ENCODE measurements around the gene DRICH1.

Gene DRICH1

DNA sequence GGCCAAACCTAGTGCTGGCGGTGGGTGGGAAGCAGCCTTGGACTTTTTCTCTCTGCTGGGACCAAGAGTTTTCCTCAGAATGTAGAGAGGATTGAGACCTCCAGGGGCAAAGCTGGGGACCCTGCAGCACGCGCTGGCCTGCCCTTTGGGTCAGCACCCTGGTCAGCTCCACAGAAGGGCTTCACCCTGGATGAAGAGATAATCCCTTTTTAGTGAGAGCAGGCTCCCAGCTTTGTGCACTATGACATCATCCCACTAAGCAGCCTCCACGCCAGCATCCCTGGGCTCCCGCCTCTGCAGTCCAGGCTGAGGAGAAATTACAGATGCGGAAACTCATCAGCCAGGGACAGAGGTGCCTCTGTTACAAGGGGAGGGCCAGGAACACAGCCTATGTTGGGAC lies 23.5 kb downstream of the DRICH1 start:
- no peaks in the 10 kb centered on the region for H3K27me3 ChIP-seq (ENCODE audit: insufficient read depth, poor library complexity, severe bottlenecking)
- H3K4me3 ChIP-seq (replicated peaks; ENCODE audit: insufficient read depth, low read length) = no peak overlapping the region
- no peak overlapping the region for H3K27ac ChIP-seq (replicated peaks)
- TF ChIP-seq, protein P1, sequence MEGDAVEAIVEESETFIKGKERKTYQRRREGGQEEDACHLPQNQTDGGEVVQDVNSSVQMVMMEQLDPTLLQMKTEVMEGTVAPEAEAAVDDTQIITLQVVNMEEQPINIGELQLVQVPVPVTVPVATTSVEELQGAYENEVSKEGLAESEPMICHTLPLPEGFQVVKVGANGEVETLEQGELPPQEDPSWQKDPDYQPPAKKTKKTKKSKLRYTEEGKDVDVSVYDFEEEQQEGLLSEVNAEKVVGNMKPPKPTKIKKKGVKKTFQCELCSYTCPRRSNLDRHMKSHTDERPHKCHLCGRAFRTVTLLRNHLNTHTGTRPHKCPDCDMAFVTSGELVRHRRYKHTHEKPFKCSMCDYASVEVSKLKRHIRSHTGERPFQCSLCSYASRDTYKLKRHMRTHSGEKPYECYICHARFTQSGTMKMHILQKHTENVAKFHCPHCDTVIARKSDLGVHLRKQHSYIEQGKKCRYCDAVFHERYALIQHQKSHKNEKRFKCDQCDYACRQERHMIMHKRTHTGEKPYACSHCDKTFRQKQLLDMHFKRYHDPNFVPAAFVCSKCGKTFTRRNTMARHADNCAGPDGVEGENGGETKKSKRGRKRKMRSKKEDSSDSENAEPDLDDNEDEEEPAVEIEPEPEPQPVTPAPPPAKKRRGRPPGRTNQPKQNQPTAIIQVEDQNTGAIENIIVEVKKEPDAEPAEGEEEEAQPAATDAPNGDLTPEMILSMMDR (IDR thresholded peaks at IDR 0.05; ENCODE audit: insufficient read depth, low read length) = no peak
- TF ChIP-seq SPI1 (IDR thresholded peaks at IDR 0.05; ENCODE audit: borderline replicate concordance, low read depth) (no peak), POLR2AphosphoS5 (IDR thresholded peaks at IDR 0.05; ENCODE audit: low read depth) (no peak)
- TF ChIP-seq, protein P2, sequence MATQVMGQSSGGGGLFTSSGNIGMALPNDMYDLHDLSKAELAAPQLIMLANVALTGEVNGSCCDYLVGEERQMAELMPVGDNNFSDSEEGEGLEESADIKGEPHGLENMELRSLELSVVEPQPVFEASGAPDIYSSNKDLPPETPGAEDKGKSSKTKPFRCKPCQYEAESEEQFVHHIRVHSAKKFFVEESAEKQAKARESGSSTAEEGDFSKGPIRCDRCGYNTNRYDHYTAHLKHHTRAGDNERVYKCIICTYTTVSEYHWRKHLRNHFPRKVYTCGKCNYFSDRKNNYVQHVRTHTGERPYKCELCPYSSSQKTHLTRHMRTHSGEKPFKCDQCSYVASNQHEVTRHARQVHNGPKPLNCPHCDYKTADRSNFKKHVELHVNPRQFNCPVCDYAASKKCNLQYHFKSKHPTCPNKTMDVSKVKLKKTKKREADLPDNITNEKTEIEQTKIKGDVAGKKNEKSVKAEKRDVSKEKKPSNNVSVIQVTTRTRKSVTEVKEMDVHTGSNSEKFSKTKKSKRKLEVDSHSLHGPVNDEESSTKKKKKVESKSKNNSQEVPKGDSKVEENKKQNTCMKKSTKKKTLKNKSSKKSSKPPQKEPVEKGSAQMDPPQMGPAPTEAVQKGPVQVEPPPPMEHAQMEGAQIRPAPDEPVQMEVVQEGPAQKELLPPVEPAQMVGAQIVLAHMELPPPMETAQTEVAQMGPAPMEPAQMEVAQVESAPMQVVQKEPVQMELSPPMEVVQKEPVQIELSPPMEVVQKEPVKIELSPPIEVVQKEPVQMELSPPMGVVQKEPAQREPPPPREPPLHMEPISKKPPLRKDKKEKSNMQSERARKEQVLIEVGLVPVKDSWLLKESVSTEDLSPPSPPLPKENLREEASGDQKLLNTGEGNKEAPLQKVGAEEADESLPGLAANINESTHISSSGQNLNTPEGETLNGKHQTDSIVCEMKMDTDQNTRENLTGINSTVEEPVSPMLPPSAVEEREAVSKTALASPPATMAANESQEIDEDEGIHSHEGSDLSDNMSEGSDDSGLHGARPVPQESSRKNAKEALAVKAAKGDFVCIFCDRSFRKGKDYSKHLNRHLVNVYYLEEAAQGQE (IDR thresholded peaks at IDR 0.05; ENCODE audit: insufficient replicate concordance, low read depth) = peak; percentile 93
- no peak for DNase-seq (ENCODE audit: low read depth in 1 of 2, low spot score in 1 of 2)

DNA sequence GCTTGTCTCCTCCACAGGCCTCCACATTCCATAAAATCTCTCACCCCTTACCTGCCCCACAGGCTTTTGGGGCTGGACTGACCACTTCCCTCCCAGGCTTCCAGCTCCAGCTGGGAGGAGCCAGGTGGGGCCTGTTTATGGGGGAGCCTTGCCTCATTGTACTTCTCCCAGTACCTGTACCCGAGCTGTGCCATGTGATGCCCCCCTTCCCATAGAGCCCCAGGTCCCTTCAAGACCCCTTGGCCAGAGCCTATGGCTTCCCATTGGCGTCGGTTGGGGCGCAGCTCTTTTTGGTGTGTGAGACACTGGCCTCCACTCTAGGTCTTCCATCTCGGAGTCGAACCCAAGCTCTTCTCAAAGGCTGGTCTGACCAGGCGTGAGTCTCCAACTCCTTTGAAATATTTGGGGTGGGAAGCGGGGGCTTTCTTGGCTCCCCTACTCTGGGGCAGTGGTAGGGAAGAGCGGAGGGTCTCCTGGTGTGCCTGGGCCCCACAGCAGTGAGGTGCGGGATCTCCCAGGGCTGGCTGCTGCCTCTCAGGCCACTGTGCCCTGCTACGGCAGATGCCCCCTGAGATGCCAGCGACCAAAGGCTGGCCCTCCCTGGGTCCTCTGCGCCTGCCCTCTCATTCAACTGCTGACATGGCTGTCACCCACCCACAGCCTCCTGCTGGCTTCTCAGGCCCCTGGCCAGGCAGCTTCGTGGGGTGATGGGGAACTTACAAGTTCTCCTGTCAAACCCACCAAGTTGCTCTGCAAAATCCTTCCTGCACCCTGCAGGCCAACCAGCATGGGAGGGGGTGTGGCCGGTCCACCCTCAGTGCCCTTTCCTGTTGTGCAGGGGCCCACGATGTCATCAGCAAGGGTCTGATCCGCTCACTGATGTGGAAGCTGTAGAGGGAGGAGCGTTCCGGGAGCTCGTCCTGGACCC lies 25.7 kb downstream of the DRICH1 start:
- TF ChIP-seq SPI1 (IDR thresholded peaks at IDR 0.05; ENCODE audit: borderline replicate concordance, low read depth) (no peak), GABPA (IDR thresholded peaks at IDR 0.05; ENCODE audit: low read depth) (no peak), POLR2AphosphoS5 (IDR thresholded peaks at IDR 0.05; ENCODE audit: low read depth) (no peak)
- TF ChIP-seq, protein P2 (IDR thresholded peaks at IDR 0.05; ENCODE audit: insufficient replicate concordance, low read depth) = no peak
- TF ChIP-seq, protein P1 (IDR thresholded peaks at IDR 0.05; ENCODE audit: insufficient read depth, low read length) = no peak
- Histone ChIP-seq H3K27ac (replicated peaks) (no peak overlapping the region), H3K4me3 (replicated peaks; ENCODE audit: insufficient read depth, low read length) (no peak overlapping the region), H3K27me3 (ENCODE audit: insufficient read depth, poor library complexity, severe bottlenecking) (no peaks in the 10 kb centered on the region)
- no peak for DNase-seq (ENCODE audit: low read depth in 1 of 2, low spot score in 1 of 2)

DNA sequence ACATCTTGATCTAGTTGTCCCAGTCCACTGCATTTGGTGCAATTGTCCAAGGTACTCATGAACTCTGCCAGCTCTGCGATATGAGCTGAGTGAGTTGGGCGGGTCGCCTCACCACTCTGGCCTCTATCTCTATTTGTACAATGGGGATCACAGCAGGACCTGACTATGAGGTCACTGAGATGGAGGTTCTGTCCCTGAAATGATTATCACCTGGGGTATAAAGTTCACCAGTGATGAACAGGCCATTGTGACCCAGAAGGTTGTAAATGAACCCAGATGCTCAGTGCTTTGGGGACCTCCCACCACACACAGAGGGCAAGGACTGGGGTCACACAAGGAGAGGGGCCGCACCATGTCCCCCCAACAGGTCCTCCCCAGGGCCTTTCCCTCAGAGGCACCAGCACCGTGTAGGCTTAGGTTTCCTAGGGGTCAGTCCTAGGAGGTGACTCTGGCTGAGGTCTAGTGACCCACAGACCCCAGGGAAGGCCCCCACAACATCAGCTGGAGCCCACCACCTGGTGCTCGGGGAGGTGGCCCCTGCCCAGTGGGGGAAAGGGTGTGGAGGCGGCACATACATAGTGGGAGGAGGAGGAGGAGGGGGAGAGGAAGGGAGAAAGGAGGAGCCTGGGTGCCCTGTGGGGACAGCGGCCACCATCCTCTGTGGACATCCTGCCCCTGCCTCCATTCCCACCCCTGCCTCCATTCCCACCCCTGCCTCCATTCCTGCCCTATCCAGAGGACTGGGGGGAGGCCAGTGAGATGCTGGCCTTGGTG lies 27.0 kb downstream of the DRICH1 start:
- DNase-seq (ENCODE audit: low read depth in 1 of 2, low spot score in 1 of 2) = no peak
- no peaks in the 10 kb centered on the region for H3K27me3 ChIP-seq (ENCODE audit: insufficient read depth, poor library complexity, severe bottlenecking)
- H3K4me3 ChIP-seq (replicated peaks; ENCODE audit: insufficient read depth, low read length) = no peak overlapping the region
- H3K27ac ChIP-seq (replicated peaks) = no peak overlapping the region
- TF ChIP-seq POLR2AphosphoS5 (IDR thresholded peaks at IDR 0.05; ENCODE audit: low read depth) (no peak), SPI1 (IDR thresholded peaks at IDR 0.05; ENCODE audit: borderline replicate concordance, low read depth) (no peak), GABPA (IDR thresholded peaks at IDR 0.05; ENCODE audit: low read depth) (no peak)
- TF ChIP-seq, protein P2 (IDR thresholded peaks at IDR 0.05; ENCODE audit: insufficient replicate concordance, low read depth) = no peak
- TF ChIP-seq, protein P1 (IDR thresholded peaks at IDR 0.05; ENCODE audit: insufficient read depth, low read length) = no peak
